ENCODE results near the gene RC3H1.
"Not testable (repeated sequence)": the region's sequence is repeated elsewhere in the genome, so short reads cannot be mapped to it uniquely, and the experiment has no call there.

RC3H1 gene

DNA sequence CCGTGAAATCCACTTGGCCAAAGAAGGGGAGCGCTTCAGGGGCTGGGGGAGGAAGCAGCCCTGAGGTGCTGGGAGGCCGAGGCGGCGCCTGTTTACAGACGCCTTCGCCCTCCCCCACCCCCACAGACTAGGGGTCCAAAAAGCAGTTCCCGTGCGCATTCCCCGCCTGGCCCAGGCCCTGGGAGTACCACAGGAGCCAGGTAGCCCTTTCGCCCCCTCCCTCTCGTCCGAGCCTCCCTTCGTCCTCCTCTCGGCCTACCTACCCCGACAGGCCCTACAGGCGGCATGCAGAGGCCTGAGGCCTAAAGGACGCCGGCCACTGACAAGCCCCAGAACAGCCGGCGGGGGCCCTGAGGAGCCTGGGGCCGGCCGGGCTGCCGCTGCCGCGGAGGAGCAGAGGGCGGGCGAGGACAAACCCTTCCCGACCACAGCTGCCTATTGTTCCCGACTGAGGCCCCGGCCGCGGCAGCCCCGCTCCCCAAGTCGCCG lies 522 bp downstream of the RC3H1 start:
- DNase-seq, result no peak

DNA sequence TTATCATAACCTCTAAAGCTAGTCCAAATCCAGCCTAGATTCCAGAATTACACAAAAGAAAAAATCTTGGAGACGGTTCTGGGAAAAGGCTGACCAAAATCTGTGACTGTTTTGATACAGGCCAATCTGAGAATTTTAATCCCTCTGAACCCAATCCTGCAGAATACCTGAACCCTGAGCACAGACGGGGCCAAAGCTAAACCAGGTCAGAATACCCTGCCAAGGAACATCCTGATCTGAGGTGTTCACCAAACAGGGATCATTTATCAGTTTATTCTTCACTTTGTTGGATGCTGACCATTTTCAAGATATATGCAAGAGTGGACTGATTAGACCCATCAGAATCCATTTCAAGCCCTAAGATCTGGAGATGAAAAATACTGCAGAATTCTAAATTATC lies 3.6 kb downstream of the RC3H1 start:
- no peak for DNase-seq

DNA sequence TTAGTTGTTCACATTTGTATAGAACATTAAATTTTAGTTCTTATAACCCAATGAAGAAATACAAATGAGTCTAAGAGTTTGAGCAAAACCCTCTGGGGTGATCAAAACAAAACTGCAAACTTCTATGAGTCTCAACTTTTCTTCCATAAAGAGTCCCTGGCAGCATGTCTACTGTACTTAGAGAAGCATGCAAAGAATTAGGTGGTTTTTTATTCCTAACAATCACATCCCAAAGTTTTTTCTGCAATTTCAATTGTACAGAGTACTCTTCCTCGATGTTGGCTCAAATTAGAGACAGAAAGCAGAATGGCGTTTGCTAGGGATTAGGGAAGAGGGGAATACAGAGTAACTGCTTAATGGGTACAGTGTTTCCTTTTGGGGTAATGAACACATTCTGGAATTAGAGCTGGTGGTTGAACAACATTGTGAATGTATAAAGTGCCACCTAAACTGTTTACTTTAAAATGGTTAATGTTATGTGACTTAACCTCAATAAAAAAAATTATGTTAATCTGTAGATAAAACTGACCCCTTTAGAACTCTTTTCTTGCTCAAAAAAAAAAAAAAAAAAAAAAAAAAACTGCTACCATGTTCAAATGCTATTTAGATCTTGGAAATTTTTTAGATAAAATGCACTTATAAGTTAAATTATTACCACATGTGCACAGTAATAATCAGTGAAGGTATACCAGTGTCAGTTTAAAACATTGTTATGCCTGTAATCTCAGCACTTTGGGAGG lies 4.8 kb downstream of the RC3H1 start:
- DNase-seq, result no peak

DNA sequence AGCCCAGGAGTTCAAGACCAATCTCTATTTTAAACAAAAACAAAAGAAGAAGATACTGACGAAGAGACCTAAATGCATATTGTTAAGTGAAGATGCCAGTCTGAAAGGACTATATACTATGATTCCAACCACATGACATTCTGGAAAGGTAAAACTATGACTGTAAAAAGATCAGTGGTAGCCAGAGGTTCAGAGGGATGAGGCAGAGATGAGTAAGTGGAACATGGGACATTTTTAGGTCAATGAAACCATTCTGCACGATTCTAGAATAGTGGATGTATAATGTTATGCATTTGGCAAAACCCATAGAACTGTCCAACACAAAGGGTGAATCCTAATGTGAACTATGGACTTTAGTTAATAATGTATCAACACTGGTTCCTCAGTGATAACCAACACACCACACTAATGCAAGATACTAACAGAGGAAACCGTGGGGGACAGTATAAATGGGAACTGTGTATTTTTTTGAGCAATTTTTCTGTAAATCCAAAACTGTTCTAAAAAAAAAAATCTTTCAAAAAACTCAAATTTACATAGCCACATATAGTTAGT lies 8.2 kb downstream of the RC3H1 start:
- DNase-seq, result no peak

DNA sequence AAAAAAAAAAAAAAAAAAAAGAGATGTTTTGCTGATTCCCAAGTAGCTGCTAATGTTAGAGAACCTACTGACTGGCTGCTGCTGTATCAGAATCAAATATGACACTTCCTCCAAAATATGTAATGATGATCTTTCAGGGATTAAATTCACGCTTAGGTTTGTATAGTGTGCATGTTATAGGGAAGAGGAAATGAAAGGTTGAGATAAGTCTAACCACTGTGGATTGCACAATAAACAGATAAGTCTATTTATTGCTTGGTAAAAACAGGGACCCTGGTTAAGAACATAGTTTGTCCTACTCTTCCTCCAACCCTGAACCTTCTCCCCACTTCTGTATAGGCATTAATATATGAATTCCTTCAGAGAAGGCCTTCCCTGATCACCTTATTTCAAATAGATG lies 13.2 kb downstream of the RC3H1 start:
- no peak for DNase-seq

DNA sequence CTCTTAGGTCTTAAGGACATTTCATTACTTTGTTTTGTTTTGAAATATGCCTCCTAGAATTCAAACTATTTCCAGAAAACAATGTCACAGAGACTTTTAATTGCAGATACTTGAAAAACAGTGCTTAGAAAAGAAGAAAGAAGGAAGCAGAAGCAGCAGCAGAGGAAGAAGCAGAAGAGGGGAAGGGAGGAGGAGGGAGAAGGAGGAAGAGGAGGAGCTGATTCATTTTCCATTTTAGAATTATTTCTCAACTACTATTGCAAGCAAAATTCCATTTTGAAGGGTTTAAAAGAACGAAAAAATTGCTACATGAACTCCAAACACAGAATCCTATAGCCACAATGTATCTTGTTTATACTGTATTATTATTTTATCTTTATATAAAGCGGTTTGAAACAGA lies 13.9 kb downstream of the RC3H1 start:
- no peak for DNase-seq

DNA sequence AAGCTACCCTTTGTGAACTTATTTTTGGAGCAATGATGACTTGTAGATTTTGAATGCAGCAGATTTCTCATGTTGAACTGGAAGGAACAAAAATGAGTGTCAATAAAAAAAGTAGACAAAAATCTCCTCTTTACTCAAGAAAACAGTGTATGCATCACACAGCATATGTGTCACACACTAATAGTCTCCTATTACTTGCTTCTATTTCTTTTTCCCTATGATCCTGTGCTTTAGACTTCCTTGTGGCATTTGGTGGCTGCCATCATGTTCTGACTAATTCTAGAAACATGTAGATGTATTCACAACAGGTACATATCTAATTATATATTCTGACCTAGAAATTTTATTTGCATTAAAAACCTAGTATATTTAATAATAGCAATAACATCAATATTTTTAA lies 14.3 kb downstream of the RC3H1 start:
- no peak for DNase-seq

DNA sequence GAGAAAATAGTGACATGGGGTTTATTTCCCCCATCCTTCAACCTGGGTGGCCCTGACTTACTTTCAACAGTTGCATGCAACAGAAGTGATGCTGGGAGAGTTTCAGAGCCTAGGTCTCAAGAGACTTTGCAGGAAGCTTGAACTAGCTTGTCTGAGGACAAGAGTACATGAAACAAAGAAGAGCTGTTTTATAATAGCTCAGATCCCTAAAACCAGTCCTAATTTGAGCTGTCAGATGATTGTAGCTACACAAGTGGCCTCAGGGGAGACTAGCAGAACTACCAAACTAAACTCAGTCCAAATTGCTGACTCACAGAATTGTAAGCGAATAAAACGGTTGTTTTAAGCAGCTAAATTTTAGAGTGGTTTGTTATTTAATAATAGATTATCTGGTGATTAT lies 17.1 kb downstream of the RC3H1 start:
- DNase-seq, result no peak

DNA sequence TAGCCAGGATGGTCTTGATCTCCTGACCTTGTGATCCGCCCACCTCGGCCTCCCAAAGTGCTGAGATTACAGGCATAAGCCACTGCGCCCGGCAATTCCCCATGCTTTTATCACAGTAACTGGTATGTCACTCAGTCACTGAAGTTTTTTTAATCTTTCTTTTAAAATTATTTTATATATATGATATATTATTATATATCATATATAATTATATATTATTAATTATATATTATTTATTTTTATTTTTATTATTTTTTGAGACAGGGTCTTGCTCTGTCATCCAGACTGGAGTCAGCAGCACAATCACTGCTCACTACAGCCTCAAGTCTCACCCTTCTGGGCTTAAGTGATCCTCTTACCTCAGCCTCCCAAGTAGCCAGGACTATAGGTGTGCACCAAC lies 18.3 kb downstream of the RC3H1 start:
- DNase-seq, result no peak

DNA sequence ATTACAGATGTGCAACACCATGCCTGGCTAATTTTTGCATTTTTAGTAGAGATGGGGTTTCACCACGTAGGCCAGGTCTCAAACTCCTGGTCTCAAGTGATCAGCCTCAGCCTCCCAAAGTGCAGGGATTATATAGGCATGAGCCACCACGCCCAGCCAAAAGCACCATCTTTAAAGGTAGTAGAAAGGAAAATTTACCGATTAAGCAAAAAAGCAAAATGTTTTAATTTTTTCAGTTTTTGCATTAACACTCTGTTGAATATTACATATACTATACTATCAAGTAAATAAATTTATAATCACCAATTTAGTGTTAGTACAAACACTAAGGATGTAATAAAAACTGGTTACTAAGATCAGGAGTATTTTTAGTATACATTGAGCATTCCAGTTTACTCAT lies 20.6 kb downstream of the RC3H1 start:
- DNase-seq, result no peak

DNA sequence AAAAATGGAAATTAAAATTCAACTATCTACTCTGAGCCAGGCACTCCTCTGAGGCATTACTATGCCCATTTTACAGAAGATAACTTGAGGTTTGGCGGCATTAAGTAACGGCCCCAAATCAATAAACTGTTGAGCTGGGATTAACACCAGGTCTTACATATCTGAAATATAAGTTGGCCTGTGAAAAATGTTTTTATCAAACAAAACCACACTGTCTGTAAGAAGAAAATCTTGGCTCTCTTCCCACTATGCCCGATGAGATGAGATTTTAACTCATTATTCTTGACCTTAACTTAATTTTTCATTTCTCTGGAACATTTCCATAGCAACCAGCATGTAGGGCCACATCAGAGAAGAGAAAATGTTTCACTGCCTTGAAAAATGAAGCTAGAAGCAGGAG lies 21.8 kb downstream of the RC3H1 start:
- DNase-seq, result no peak

DNA sequence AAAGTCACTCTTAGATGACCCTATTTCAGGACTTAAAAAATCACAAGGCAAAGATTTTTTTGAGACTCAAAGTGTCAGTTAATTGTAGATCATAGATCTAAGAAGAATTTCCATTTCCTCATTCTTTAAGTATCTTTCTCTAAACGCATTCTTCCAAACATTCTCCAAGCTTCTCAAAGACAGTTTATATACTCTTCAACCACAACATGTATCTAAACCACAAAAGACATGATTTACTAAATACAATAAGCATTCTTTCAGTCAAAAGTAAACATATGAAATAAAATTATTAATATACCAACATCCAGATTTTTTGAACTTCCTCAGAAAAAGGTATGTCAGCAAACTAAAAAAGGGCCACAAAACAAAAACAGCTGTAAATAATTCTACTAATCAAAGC lies 24.4 kb downstream of the RC3H1 start:
- no peak for DNase-seq

DNA sequence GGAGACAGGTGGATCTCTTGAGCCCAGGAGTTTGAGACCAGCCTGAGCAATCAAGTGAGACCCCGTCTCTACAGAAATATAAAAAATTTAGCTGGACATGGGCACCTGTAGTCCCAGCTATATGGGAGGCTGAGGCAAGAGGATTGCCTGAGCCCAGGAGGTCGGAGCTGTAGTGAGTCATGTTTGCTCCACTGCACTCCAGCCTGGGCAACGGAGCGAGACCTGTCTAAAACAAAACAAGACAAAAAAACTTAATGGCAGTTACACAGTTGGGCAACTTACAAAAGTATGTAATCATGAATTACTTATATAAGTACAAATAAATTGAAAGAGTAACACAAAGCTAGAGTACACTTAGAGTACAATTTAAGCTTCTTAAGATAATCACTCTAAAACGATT lies 25.2 kb downstream of the RC3H1 start:
- no peak for DNase-seq

DNA sequence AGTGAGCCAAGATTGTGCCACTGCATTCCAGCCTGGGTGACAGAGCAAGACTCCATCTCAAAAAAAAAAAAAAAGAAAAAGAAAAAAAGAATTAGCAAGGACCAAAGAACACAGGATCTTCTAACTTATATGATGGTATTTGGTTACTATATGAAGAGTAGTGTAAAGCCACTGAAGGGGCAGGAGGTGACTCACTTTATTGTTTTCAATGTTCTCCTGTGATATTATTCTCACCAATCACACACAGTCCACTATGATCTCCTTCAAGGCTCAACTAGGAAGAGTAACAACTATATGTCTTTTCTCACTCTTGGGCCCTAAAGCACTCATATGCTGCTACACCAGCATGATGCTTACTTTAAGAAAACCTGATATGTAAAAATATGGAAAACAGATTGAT lies 26.7 kb downstream of the RC3H1 start:
- DNase-seq, result no peak

DNA sequence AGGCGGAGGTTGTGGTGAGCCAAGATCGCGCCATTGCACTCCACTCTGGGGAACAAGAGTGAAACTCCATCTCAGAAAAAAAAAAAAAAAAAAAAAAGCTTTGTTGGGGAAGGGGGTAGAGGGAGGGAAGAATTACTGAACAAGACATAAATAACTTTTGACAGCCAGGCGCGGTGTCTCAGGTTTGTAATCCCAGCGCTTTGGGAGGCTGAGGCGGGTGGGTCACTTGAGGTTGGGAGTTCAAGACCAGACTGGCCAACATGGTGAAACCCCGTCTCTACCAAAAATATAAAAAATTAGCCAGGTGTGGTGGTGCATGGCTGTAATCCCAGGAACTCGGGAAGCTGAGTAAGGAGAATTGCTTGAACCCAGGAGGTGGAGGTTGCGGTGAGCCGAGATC lies 28.2 kb downstream of the RC3H1 start:
- DNase-seq, result not testable (repeated sequence)

DNA sequence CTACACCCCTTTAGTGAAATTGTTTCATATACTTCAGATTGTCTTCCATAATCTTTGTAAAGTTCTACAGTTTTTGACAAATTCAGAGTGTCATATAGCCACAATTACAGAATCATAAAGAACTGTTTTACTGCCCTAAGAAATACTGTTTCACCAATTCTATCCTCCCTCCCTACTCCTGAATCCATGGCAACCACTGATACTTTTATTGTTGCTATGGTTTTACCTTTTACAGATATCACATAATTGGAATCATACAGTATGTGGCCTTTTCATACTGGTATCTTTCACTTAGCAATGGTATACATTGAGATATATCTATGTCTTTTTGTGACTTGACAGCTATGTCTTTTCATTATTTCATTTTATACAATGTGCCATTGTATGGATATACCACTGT lies 34.1 kb downstream of the RC3H1 start:
- DNase-seq, result no peak

DNA sequence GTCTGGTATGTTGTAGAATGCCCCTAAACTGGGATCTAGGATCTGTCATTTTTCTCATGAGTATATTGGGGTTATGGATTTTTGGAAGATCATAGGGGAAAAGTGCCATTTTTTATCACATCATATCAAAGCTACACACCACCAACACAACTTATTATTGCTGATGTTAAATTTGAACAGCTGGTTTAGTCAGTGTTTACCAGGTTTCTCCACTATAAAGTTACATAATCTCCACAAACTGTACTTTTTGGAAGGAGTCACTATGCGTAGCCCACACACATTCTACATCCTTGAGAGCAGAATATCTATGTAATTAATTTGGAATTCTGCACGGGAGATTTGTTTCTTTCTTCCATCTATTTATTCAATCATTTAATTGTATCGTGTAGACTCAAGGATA lies 35.2 kb downstream of the RC3H1 start:
- no peak for DNase-seq

DNA sequence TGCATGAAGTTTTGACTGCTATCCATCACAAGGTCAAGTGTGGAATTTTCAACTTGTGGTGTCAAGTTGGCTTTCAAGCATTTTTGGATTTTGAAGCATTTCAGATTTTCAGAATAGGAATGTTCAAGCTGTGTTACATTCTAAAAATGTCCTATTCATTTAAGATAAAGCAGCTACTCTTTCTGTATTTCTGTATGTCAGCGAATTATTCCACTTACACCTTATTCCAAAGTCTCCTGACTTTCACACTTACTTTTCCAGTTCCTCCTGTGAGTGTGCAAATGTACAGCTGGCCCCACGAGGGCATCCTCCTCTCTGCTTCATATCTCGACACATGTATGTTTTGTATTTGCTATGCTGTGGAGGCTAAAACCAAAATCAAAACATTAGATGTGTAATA lies 51.9 kb downstream of the RC3H1 start:
- DNase-seq, result no peak

DNA sequence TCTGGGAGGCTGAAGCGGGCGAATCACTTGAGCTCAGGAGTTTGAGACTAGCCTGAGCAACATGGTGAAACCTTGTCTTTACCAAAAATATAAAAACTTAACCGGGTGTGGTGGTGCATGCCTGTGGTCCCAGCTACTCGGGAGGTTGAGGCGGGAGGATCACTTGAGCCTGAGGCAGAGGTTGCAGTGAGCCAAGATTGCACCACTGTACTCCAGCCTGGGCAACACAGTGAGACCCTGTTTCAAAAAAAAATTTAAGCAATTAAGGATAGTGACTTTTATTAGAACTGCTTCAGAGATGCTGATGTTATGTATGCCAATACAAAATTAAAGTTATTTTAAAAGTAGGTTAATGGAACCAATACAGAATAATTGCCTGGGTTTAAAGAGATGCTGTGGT lies 56.3 kb downstream of the RC3H1 start:
- not testable (repeated sequence) for DNase-seq

DNA sequence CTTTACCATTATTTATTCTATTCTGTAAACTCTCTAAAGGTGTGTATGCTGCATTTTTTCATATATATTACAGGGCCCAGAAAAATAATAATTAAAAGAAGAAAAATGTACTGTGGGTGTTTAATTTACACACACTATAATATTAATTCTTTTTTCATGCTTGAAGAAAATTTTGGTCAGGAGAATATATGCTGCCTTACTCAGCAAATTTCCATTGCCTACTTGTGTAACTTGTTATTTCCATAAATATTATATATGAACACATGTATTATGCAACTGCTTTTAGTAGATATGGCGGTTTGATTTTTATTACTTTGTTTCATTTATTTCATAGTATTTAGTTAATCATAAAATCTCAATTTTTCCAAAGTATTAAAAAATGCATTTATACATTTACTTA lies 58.7 kb downstream of the RC3H1 start:
- no peak for DNase-seq

DNA sequence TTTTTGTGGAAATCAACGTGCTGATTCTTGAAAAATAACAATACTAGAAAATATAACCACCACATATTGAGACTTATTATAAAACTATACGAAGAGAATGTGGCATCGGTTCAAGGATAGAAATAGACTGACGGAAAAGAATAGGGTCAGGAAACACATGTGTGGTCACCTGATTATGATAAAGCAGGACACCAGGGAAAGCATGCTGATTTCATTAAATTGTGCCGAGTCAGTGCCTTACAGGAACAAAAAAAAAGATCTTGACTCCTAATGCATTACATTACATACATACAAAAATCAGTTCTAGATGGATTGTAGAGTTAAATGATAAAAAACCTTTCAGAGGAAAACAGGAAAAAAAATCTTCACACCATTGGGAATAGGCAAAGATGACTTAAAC lies 61.5 kb downstream of the RC3H1 start:
- no peak for DNase-seq

DNA sequence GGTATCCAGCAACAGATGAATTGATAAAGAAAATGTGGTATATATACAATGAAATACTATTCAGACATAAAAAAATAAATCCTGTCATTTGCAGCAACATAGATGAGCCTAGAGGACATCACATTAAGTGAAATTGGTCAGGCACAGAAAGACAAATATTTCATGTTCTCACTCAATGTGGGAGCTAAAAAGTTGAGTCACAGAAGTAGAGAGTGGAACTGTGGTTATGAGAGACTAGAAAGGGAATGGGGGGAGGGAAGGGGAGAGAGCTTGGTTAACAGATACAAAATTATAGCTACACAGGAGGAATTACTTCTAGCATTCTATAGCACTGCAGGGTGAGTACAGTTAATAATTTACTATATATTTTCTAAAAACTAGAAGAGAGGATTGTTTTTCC lies 68.0 kb downstream of the RC3H1 start:
- no peak for DNase-seq

DNA sequence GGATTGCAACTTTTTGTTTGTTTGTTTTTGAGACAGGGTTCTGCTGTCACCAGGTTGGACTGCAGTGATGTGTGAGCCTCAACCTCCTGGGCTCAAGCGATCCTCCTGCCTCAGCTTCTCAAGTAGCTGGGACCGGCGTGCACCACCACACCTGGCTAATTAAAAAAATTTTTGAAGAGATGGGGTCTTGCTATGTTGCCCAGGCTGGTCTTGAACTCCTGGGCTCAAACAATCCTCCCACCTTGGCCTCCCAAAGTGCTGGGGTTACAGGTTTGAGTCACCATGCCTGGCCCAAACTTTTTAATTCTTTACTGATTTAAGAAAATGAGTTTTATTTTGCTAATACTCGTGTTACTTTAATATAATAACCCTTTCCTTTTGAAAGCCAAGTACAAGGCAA lies 73.6 kb downstream of the RC3H1 start:
- DNase-seq, result no peak

DNA sequence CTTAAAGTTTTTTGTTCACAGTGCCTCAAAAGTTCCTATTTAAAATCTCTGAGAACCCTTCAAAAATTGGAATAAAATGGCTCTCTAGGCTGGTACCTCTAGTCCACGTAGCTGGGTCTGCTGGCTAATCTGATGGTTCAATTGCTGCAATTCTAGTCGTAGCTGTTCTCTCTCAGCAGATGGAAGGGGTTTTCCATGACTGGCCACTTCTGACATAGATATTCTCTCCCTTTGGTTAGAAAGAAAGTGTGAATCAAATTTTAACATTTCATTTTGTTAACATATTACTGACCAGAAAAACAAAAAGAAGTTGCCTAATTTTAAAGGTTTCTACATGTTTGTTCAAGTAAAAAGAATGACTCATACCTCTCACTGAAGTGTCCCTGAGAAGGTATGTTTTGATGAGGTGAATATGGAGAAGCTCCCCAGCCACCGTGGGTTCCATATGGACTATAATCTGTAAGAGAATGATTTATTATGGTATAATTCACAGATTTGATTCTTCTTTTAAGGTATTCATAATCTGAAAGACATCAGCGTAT lies 75.7 kb downstream of the RC3H1 start:
- no peak for DNase-seq

DNA sequence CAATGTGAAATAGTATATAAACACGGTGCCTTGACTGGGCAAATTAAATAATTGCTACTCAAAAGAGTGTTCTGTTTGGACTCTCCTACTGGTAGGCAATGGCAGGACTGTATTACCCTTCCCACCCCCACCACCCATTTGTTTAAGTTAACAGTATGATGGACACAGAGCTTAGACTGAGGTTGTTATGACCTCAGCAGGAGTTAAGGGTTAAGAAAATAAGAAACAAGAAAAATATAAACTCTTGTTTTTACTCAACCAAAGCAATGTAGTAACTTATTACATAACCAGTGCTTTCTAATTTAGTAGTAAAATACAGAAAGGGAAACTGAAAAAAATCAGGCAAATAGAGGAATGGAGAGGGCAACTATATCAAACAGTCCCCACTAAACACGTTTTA lies 85.1 kb downstream of the RC3H1 start:
- DNase-seq, result no peak

All from cerebellar nuclear complex (tissue), 1 donor.